ENCODE measurements around the gene GEMIN7.

The GEMIN7 gene

GRCh38 chr19:45133661-45134060 lies 54.6 kb downstream of the GEMIN7 start:
- DNase-seq = no peak

- DNase-seq = no peak
Observed at GRCh38 chr19:45135176-45135885, 56.3 kb downstream of the GEMIN7 start.

GRCh38 chr19:45136507-45137178 lies 57.6 kb downstream of the GEMIN7 start:
- DNase-seq = no peak

- peak; percentile 95 for DNase-seq
Observed at GRCh38 chr19:45137179-45137761, 58.2 kb downstream of the GEMIN7 start.

GRCh38 chr19:45138303-45138751 lies 59.3 kb downstream of the GEMIN7 start:
- DNase-seq = no peak

GRCh38 chr19:45139286-45140143 lies 60.5 kb downstream of the GEMIN7 start:
- no peak for DNase-seq

GRCh38 chr19:45140144-45140503 lies 61.1 kb downstream of the GEMIN7 start:
- no peak for DNase-seq

- no peak for DNase-seq
Observed at GRCh38 chr19:45140533-45140932, 61.5 kb downstream of the GEMIN7 start.
